GM18909 (cell line): ENCODE measurements around the gene SLC41A1.
A peak's percentile ranks its signal among the peaks of the same experiment; 100 is the strongest.

Experiments used
- ATAC-seq: cut with Tn5 transposase; IDR thresholded peaks from one replicate; pipeline ENCODE4 v1.9.1; 2021; ENCODE audit warnings: mild to moderate bottlenecking; ENCODE audit not compliant: unreplicated experiment, poor library complexity

Gene SLC41A1

DNA sequence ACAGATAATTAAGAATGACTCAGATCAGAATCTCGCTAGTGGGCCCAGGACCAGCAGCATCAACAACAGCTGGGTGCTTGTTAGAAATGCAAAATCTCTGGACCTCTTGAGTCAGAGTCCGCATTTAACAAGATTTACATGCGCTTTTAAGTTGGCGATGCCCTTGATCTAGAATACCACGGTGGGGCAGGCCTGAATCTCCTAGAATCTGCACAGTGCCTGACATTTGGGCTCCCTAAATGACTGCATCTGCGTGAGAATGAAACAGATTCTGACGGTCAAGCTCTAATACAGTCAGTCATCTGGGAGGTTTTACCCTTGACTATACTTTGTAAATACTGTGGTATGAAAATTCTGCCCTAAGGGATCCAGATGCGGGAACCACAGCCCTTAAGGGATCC, 20.5 kb downstream of the SLC41A1 start:
- ATAC-seq, result no peak

DNA sequence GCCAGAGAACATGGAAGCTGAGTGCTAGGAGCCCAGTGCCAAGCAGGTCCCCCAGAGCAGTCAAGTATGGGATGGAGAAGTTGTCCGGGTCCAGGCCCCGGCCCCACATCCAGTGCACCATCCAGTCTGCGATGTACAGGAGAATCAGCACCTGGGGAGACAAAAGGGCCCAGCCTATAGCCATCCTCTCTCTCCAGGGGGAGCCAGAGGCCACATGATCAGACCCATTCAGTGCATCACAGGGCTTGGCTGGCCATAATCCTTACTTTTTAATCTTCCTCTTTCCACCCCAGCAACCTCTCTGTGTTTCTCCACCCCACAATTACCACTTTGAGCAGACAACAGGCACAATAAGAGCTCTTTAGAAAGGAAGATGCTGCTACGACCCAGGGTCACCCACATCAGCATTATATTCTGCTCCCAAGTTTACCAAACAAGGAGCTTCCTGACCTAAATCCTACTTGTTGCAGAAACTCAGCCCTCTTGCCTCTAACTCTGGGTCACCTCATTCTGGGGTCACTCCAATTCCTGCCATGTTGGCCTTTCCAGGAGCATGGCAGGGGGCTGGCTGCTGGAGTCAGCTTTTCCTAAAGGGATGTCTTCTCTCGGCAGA, 21.3 kb downstream of the SLC41A1 start:
- ATAC-seq, result no peak

DNA sequence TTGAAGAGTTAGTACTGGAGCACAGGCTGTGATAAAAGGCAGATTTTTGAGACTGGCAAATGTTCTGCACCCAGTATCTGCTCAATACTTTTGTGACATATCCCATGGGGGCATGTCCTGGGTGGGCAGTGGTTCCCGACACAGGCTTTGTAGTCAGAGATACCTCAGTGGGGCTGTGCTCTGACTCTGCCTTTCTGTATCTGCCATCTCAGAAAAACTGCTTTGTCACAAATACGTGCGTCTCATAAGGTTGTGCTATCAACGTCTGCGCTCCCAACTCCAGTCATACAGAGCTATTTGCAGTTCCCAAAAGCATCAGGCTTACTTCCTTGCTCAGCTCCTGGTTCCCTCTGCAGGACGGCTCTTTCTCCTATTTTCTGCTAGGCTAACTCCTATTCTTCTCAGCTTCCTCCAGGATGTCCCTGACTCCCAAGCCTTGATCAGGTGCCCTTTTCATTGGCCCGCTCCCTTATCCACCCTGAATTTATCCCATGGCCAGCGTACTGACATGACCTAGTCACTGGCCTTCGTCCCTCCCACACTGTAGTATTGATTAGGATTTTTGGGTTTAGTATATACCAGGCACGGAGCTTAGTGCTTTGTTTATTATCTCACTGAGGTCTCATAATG, 25.6 kb downstream of the SLC41A1 start:
- no peak for ATAC-seq

DNA sequence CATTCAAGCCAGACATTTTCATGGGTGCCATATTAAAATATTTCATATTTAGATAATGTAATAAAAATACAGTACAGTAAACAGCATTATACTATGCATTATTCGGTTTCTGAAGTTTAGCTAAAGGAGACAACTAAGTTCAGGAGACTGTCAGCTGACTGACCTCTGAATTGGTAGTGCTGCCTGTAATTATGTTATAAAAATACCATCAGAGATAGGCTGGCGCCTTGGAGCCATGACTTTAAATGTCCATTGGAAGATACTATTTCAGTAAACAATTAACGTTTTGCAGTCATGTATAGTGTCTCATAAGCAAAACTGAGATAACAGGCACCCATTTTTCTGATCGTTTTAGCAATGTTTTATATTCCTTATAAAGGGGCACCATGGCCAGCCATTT, 26.4 kb downstream of the SLC41A1 start:
- no peak for ATAC-seq

DNA sequence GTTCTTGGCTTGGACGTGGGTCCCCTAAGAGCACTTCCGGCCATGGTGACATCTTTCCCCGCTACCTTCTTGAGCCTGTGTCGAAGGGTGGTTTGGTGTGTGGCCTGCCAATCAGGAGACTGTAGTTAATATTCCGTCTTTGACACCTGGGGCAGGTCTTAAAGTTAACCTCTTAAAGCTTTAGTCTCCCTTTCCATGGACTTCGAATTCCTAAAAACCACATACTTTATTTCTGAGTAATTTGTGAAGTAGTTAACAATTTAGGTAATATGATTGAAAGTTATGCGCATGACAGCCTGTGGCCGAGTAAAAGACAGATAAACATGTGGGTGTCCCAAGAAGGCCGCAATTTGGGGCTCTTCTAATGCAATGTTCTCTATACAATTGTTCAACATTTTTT, 27.6 kb downstream of the SLC41A1 start:
- no peak for ATAC-seq

DNA sequence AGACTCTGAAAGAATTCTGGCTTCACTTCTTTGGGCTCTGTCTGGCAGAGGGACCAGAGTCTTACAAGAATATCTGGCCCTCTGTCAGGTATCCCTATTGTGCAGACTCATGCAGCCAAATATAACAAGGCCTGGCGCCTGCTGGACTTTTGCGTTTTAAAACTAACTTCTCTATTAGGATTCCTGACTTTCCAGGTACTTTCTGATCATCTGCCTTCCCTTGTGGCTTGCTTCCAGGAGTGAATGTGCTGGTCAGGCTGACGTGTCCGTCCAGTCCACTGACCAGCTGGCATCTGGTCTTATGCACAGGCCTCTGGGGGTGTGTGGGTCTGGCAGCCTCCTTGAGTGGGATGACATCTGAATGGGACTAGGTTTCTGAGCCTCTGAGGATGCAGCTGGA, 29.1 kb downstream of the SLC41A1 start:
- ATAC-seq, result no peak

DNA sequence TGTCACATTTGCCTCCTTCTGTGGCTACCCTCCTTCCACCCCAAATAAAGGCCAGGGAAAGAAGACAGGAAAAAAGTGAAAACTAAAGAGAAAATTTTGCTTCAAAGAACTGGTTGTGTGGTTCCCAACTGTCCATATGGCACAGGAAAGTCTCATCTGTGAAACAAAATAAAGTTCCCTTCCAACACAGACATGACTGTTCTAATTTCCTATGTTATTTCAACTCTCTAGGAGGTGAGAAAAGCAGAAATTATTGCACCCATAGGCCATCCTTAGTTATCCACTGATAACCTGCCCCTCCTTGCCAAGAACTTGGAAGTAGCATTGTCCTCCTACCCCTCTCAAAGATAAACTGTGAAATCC, 29.6 kb downstream of the SLC41A1 start:
- no peak for ATAC-seq

DNA sequence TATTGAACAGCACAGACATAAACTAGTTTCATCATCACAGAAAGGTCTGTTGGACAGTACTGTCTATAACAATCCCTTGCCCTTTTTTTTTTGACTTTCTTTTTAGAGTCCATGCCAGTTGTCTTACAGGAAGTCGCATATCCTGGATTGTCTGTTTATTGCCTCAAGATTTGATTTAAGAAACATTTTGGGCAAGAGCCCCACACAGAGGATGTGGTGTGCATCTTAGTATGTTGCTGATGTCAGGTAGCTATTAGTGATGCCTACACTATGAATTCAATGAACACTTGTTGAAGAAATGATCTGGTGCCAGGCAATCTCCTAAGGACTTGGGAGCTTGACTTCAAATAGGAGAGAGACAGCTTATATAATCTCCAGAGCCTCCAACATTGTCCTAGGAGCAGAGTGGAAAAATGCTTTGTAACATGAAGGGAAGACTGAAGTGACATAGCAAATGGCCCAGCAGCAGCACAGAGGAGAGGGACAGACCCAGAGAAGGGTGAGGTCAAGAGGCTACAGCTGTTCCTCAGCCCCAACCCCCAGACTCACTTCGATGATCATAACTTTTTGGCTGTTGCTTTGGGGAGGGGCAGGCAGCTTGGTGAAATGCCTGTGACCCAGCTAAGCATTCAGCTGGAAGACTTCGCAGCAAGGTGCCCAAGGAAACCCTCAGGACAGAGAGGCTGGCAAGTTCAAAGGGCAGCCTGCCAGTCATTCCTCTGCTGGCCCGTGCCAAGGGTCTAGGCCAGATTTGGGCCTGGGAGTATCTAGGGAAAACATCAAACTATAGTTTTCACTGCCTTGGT, 30.2 kb downstream of the SLC41A1 start:
- no peak for ATAC-seq

DNA sequence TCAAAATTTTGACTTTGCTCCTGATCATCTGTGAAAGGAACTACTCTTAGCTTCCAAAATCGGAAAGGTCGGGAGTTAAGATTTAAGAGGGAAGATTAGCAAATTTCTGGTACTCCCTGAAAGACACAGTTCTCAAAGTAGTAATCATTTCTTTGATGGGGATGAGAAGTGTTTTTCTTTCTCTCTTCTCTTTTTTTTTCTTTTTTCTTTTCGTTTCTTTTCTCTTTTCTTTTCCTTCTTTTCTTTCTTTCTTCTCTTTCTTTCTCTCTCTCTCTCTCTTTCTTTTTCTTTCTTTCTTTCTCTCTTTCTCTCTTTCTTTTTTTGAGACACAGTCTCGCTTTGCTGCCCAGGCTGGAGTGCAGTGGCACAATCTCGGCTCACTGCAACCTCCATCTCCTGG, 32.7 kb downstream of the SLC41A1 start:
- ATAC-seq, result no peak

DNA sequence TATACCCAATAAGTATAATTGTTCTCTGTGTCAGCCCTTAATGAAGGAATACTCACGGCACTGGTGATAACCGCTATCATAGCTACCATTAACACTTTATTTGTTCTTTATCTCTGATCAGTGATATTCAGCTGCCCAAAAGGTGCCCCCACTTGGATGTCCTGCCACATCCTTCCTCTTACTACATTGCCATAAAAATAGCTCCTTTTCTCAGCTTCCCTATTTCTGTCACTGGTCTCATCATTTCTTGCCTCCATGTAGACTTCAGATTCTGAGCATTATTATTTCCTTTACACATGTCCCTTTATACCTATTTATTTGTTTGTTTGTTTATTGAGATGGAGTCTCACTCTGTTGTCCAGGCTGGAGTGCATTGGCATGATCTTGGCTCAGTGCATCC, 35.0 kb downstream of the SLC41A1 start:
- ATAC-seq, result no peak

DNA sequence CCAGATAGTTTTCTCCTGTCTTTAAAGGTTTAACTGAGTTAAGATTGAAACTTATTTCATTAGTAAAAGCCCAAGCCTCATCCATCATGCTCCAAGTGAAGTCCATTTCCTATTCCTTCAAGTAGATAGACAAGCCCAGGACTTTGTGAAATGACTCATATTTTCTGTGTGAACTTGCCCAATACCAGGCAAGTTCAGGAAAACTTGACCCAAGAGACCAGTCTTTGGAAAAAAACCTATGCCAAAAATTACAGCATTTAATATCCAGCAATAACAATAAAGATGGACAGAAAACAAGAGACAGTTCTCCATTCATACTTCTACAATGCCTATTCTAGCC, 37.3 kb downstream of the SLC41A1 start:
- ATAC-seq, result no peak

DNA sequence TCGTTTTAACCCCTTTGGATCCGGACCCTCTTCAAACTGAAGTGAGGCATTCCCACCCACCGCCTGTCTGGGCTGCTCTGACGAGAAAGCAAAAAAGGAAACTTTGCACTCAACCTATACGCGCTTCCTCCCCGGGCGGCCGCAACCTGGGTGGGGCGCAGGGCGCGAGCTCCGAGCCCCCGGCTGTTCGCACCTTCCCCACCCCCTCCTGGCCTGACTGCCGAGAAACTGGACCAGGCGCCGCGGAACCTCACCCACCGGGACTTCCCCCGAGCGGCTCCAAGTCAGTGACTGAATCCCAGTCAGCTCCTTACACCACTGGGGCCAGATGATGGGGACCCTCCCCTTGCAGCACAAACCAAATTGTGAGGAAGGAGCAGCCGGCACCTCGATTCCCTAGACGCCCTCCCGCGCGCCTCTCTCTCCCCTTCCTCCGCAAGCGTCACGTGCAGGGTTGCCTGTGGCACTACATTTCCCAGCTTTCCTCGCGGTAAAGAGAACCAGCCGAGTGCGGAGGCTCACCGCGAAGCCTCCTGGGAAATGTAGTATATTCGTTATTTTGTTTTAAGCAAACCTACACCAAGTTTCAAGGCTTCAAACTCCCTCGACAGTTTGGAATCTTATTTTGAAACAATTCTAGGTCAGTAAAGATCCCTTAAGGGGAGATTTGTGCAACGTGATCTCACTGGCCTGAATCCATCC, 37.8 kb downstream of the SLC41A1 start, which contains the start of gene RAB29:
Gene RAB29 (minus strand): TSS at position 468 of the 702 bp plus-strand sequence. CDS start 526 bp downstream, outside the sequence.
- ATAC-seq, result peak; percentile 86

DNA sequence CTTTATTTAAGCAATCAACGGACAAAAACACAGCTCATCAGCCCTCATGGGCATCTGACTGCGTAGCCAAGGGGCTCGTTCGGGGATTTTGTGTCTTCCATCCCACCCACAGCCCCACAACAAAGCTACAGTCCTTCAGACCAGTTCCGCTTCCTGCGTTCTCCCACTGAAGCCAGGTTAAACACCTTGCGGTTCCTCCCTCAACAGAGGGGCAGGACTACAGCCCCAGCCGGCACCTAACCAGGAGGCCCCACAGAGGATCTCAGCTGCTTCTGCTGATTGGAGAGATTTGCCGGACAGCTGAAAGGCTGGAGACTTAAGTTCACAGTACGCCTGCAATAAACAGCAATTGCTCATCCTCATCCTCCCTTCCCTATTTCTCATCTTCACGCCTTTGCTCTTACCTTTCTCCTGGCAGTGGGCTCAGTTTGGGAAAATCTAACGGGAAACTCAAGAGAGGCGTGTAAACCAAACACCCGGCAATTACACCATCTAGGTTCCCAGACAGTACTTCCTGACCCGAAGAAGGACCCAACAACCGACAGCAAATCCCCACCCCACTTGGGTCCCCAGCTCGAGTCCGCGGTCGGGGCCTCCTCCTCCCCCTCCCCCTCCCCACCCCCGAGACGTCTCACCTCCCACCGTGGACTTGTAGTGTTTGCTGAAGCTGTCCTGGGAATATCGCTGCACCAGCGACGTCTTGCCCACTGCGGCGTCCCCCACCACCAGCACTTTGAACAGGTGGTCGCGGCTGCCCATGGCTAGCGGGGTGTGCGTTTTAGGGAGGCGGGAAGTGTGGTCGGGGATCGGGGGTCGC, 38.6 kb downstream of the SLC41A1 start:
- peak; percentile 11 for ATAC-seq

DNA sequence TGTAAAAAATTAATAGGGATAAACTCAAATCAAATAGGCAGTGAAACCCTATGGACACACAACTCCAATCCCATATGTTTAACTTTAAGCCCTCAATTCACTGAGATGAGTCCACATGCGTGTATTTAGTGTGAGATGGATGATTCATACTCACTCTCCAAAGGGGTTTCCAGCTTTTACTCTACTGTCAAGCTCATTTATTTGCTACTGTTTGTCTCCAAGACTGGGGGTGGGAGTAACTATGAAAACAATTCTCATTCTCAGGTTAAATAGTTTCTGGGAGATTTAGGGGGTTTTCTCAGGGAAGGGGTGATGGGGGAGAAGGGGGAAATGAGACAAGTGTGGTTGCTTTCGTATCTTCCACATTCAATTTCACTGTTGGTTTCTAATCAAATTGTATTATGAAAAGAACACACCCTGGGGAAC, 40.4 kb downstream of the SLC41A1 start:
- ATAC-seq, result no peak

DNA sequence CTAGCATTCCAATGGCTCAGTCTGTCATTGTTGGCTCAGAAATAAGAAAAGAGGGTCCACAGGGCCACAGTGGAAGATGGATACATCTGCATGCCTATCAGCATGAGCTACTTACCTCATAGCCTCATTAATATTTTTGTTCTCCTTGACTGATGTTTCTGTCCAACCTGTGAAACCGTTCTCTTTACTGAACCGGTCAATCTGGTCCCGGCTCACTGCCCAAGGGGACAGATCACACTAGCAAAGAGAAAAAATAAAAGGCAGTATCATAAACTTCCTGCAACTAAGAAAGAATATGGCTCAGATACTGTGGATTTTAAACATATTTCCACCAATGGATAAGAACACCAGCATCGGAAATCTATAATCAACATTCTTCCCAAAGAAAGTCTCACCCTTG, 42.4 kb downstream of the SLC41A1 start:
- no peak for ATAC-seq

DNA sequence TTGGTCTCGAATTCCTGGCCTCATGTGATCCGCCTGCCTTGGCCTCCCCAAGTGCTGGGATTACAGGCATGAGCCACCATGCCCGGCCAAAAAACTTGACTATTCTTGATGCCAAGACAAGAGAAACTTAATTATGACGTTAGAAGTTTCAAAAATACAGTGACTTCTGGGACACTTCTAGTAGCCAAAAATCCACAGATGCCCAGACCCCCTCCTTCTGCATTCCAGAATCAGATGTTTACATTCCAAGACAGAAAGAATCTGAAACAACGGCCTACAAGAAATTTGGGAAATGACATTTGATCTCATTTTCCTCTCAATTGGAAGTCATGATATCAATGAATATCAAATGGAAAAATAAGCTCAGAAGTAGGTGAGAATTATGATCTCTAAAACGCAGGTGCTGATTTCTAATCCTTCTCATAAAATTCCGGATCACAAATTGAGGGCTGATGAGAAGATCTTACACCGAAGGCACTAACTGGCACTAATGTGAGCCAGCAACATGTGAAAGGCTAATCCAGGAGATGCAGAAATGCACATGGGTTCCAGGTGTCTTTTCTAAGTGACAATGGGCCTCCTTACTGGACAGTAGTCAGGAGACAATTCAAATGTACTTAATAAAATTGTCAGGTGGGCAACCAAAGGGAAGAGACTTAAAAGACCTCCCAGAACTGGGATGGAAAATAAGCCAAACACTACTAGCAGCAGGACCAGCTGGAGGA, 43.2 kb downstream of the SLC41A1 start:
- no peak for ATAC-seq

DNA sequence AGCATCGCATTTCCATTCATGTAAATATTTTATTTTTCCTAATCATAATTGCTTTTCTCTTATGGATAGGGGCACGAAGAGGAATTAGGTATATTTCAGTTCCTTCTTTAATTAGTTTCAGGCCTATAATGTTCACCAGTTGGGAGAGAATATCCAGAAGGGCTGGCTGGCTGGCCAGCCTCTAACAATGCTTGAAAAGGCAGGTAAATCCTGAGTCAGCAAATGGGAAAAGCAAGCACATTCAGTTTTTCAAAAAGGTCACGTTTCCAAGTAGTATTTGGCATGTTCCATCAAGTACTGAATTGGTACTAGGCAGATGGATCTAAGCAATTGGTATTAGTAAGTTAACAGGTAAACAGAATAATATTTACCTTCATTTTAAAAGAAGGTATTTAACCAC, 45.8 kb downstream of the SLC41A1 start:
- no peak for ATAC-seq

DNA sequence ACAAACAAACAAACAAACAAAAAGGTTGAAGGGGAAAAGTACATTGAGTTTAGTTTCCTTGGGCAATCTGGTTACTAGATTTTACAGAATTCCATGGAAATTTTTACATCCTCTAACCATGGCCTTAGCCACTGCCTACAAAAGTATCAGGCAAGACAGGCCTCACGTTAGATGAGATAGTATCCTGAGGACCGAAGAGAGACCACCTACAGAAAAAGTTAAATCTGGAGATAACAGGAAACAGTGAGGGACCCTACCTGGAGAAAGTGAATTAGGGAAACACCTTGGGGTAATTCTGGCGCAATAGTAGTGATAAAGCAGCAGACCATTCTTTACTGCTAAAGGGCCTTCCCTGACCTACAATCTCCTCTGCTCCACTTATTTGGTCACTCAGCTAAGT, 46.4 kb downstream of the SLC41A1 start:
- no peak for ATAC-seq

DNA sequence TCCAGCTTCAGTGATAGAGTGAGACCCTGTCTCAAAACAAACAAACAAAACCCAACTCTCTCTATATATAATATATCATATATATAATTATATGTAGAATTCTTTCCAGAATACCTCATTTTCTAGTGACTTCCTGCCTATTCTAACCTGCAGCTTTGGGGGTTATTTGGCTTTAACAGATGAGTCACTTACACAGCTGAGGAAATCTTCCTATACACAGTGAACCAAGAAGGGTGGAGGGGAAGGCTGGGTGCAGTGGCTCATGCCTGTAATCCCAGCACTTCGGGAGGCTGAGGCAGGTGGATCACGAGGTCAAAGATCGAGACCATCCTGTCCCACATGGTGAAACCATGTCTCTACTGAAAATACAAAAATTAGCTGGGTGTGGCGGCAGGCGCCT, 47.0 kb downstream of the SLC41A1 start:
- no peak for ATAC-seq

DNA sequence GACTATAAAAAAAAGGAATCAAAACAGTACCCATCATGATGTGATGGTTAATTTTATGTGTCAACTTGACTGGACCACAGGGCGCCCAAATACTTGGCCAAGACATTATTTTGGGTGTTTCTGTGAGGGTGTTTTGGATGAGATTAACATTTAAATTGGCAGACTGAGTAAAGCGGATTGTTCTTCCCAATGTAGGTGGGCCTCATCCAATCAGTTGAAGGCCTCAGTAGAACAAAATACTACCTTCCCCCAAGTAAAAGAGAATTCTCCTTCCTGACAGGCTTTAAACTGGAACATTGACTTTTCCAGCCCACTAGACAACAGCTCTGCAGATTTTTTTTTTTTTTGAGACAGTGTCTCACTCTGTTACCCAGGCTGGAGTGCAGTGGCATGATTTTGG, 48.4 kb downstream of the SLC41A1 start:
- no peak for ATAC-seq
